DND-41 (cell line): ENCODE results near the gene RNASEH1.

Experiments
- ATAC-seq: fragments of 200-7000 bp; cut with Tn5 transposase; 3 replicates; pipeline ENCODE4 v1.9.1; 2021; ENCODE audit warnings: low read depth; ENCODE audit not compliant: insufficient read depth
- DNase-seq: peaks from one replicate; pipeline ENCODE4 v3.0.0-alpha.2; 2020
- H2AFZ ChIP-seq: 2 replicates; pipeline ENCODE4 v1.6.0; 2012; ENCODE audit warnings: low read depth, low read length
- H3K27ac ChIP-seq: 2 replicates; pipeline ENCODE4 v1.5.1; 2012; ENCODE audit warnings: low read length, inconsistent platforms
- H3K27me3 ChIP-seq: fragments of 200-600 bp; sonication (generic); 2 replicates; pipeline ENCODE4 v1.6.0; 2012; ENCODE audit warnings: low read length, mild to moderate bottlenecking, inconsistent platforms; ENCODE audit not compliant: insufficient read depth, poor library complexity
- H3K36me3 ChIP-seq: 2 replicates; pipeline ENCODE4 v1.5.1; 2012; ENCODE audit warnings: low read length, inconsistent platforms; ENCODE audit not compliant: insufficient read depth
- H3K4me1 ChIP-seq: 2 replicates; pipeline ENCODE4 v1.5.1; 2012; ENCODE audit warnings: mild to moderate bottlenecking, low read length; ENCODE audit not compliant: insufficient read depth
- H3K4me2 ChIP-seq: 2 replicates; pipeline ENCODE4 v1.6.0; 2012; ENCODE audit warnings: mild to moderate bottlenecking, moderate library complexity, low read length, inconsistent platforms; ENCODE audit not compliant: insufficient read depth
- H3K4me3 ChIP-seq, 2 experiments: fragments of 200-600 bp in 1 of 2; shearing (Covaris generic) in 1 of 2; 2 replicates each; pipeline ENCODE4 v1.5.1; 2012 to 2016; ENCODE audit warnings: inconsistent platforms in 2 of 2, low read length in 2 of 2, mild to moderate bottlenecking in 2 of 2, low read depth in 1 of 2, moderate library complexity in 1 of 2
- H3K79me2 ChIP-seq: 2 replicates; pipeline ENCODE4 v1.6.0; 2012; ENCODE audit warnings: low read length, inconsistent platforms; ENCODE audit not compliant: insufficient read depth
- H3K9ac ChIP-seq: 2 replicates; pipeline ENCODE4 v1.6.0; 2012; ENCODE audit warnings: low read depth, mild to moderate bottlenecking, inconsistent platforms, low read length, moderate library complexity
- H3K9me3 ChIP-seq: 2 replicates; pipeline ENCODE4 v1.5.1; 2012; ENCODE audit warnings: low read length, moderate library complexity, mild to moderate bottlenecking, inconsistent platforms; ENCODE audit not compliant: insufficient read depth, severe bottlenecking
- H4K20me1 ChIP-seq: 2 replicates; pipeline ENCODE4 v1.6.0; 2012; ENCODE audit warnings: low read length; ENCODE audit not compliant: insufficient read depth
- CTCF ChIP-seq: IDR thresholded peaks from 2 replicates; pipeline ENCODE4 v1.5.1; 2012; ENCODE audit warnings: borderline replicate concordance, low read length, moderate library complexity, mild to moderate bottlenecking; ENCODE audit not compliant: poor library complexity, severe bottlenecking; ENCODE audit errors: extremely low read depth
- EZH2 ChIP-seq: IDR thresholded peaks from 3 replicates; pipeline ENCODE4 v1.6.1; 2012; ENCODE audit warnings: borderline replicate concordance, low read depth, mild to moderate bottlenecking, moderate library complexity, low read length, inconsistent platforms; ENCODE audit not compliant: severe bottlenecking

RNASEH1 gene

GRCh38 chr2:3594493-3595281 is 36.6 kb upstream of the RNASEH1 start, which contains the start of gene COLEC11:
Gene COLEC11 (plus strand): TSS chr2:3595112. CDS start chr2:3604341, 9,229 bp downstream.
- H3K27me3 ChIP-seq: no peaks in the 10 kb centered on the region
- DNase-seq (no peak), ATAC-seq (no peak)
- H3K36me3 ChIP-seq: no peaks in the 10 kb centered on the region
- TF ChIP-seq EZH2 (no peak), CTCF (no peak)
- H3K4me2 ChIP-seq: no peak within 1 kb of the TSS
- H4K20me1 ChIP-seq: no peaks in the 10 kb centered on the region
- no peak within 1 kb of the TSS for H3K9ac ChIP-seq
- no peak within 1 kb of the TSS for H3K27ac ChIP-seq
- no peaks in the 10 kb centered on the region for H3K79me2 ChIP-seq
- H3K9me3 ChIP-seq: no peaks in the 10 kb centered on the region
- H3K4me3 ChIP-seq: no peak within 1 kb of the TSS
- no peaks in the 10 kb centered on the region for H3K4me1 ChIP-seq
- H2AFZ ChIP-seq: no peak within 1 kb of the TSS

GRCh38 chr2:3589086-3589485 is 31.0 kb upstream of the RNASEH1 start:
- no peak overlapping the region for H3K4me3 ChIP-seq
- ATAC-seq: no peak
- DNase-seq: no peak
- H4K20me1 ChIP-seq: peaks cover 9% of the 10 kb centered on the region; the same call in 1 of the 2 replicates
- no peaks in the 10 kb centered on the region for H3K9me3 ChIP-seq
- no peak overlapping the region for H2AFZ ChIP-seq
- H3K27ac ChIP-seq: no peak overlapping the region
- no peaks in the 10 kb centered on the region for H3K4me1 ChIP-seq
- H3K79me2 ChIP-seq: no peaks in the 10 kb centered on the region
- no peaks in the 10 kb centered on the region for H3K27me3 ChIP-seq
- H3K9ac ChIP-seq: no peak overlapping the region
- H3K4me2 ChIP-seq: no peak overlapping the region
- no peak for TF ChIP-seq CTCF
- TF ChIP-seq EZH2: no peak
- peaks cover 15% of the 10 kb centered on the region; the same call in 1 of the 2 replicates for H3K36me3 ChIP-seq

GRCh38 chr2:3588084-3588483 is 30.0 kb upstream of the RNASEH1 start:
- Histone ChIP-seq H3K9me3 (no peaks in the 10 kb centered on the region), H3K27ac (no peak overlapping the region), H3K9ac (no peak overlapping the region), H3K4me1 (no peaks in the 10 kb centered on the region), H3K27me3 (no peaks in the 10 kb centered on the region), H3K36me3 (peaks cover 24% of the 10 kb centered on the region; the same call in 1 of the 2 replicates), H3K4me3 (no peak overlapping the region), H3K4me2 (no peak overlapping the region), H3K79me2 (no peaks in the 10 kb centered on the region), H4K20me1 (peaks cover 9% of the 10 kb centered on the region; the same call in 1 of the 2 replicates), H2AFZ (no peak overlapping the region)
- TF ChIP-seq CTCF (no peak), EZH2 (no peak)
- ATAC-seq: no peak
- no peak for DNase-seq
